ENCODE data around the gene SRSF3.

Gene SRSF3

DNA sequence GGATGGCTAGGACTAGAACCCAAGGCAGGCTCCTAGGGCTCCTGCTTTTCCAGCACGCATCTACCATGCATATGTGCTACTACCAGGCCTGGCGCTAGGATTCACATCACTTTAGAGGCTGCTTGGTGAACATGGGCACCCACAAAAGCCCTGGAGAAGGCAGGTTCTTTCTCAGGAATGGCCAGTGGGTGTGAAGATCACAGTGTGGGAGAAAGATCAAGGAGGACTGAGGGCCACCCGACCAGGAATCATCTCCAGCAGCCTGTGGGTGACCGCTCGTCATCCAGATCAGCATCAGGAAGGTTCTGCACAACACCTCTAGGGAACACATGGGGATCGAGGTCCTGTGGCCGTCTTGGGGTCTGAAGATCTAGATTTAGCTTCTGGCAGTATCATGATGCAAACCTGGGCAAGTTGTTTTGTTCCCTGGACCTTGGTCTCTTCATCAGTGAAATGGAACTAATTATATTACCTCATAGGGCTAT, 27.3 kb downstream of the SRSF3 start:
- H3K27ac ChIP-seq, result no peak overlapping the region
- H3K4me3 ChIP-seq, result no peak overlapping the region
- DNase-seq (ENCODE audit: low read depth, low spot score), result no peak
- H3K9me3 ChIP-seq (ENCODE audit: low read depth, low read length), result no peaks in the 10 kb centered on the region
- no peak overlapping the region for H3K9ac ChIP-seq (ENCODE audit: insufficient read length)
- H3K36me3 ChIP-seq (ENCODE audit: insufficient read depth, low read length), result no peaks in the 10 kb centered on the region
- TF ChIP-seq POLR2AphosphoS5 (IDR thresholded peaks at IDR 0.05; ENCODE audit: borderline replicate concordance, low read depth, low read length), result no peak

- Histone ChIP-seq H3K4me3 (no peak overlapping the region), H3K36me3 (ENCODE audit: insufficient read depth, low read length) (no peaks in the 10 kb centered on the region), H3K27ac (no peak overlapping the region), H3K9ac (ENCODE audit: insufficient read length) (no peak overlapping the region), H3K9me3 (ENCODE audit: low read depth, low read length) (no peaks in the 10 kb centered on the region)
- no peak for DNase-seq (ENCODE audit: low read depth, low spot score)
- TF ChIP-seq EZH2 (IDR thresholded peaks at IDR 0.05) (no peak), FOXP2 (optimal IDR thresholded peaks at IDR 0.05; ENCODE audit: control extremely low read depth, extremely low read length, insufficient read depth) (no peak), POLR2AphosphoS5 (IDR thresholded peaks at IDR 0.05; ENCODE audit: borderline replicate concordance, low read depth, low read length) (no peak)
Measured at GRCh38 chr6:36622901-36623546, 28.9 kb downstream of the SRSF3 start.

- Histone ChIP-seq H3K9me3 (ENCODE audit: low read depth, low read length) (no peaks in the 10 kb centered on the region), H3K27ac (no peak overlapping the region), H3K36me3 (ENCODE audit: insufficient read depth, low read length) (no peaks in the 10 kb centered on the region), H3K4me3 (no peak overlapping the region), H3K9ac (ENCODE audit: insufficient read length) (no peak overlapping the region)
- no peak for TF ChIP-seq EZH2 (IDR thresholded peaks at IDR 0.05)
- no peak for TF ChIP-seq FOXP2 (optimal IDR thresholded peaks at IDR 0.05; ENCODE audit: control extremely low read depth, extremely low read length, insufficient read depth)
- no peak for TF ChIP-seq POLR2AphosphoS5 (IDR thresholded peaks at IDR 0.05; ENCODE audit: borderline replicate concordance, low read depth, low read length)
- no peak for DNase-seq (ENCODE audit: low read depth, low spot score)
Measured at GRCh38 chr6:36623547-36624459, 29.6 kb downstream of the SRSF3 start.

DNA sequence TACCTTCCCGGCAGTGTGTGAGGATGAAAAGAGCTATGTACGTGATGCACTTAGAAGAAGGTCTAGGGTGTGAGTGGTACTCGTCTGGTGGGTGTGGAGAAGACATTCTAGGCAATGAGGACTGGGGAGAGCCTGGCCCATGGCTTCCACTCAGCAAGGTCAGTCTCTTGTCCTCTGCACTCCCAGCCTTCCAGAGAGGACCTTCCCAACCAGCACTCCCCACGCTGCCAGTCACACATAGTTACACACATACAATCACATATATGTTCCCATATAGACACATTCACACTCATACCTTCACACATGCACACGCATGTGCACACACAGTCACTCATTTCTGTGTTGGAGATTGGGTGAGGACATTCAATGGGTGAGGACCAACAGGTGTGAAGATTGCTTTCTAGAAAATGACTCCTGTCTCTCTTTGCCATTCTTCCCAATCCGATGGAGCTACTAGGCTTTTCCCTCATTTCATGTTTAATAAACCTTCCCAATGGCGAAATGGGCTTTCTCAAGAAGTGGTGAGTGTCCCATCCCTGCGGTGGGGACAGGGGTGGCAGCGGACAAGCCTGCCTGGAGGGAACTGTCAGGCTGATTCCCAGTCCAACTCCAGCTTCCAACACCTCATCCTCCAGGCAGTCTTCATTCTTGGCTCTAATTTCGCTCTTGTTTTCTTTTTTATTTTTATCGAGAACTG, 30.4 kb downstream of the SRSF3 start:
- Histone ChIP-seq H3K9ac (ENCODE audit: insufficient read length) (no peak overlapping the region), H3K9me3 (ENCODE audit: low read depth, low read length) (no peaks in the 10 kb centered on the region), H3K4me3 (no peak overlapping the region), H3K27ac (no peak overlapping the region), H3K36me3 (ENCODE audit: insufficient read depth, low read length) (no peaks in the 10 kb centered on the region)
- DNase-seq (ENCODE audit: low read depth, low spot score), result no peak
- TF ChIP-seq POLR2AphosphoS5 (IDR thresholded peaks at IDR 0.05; ENCODE audit: borderline replicate concordance, low read depth, low read length) (no peak), FOXP2 (optimal IDR thresholded peaks at IDR 0.05; ENCODE audit: control extremely low read depth, extremely low read length, insufficient read depth) (no peak), EZH2 (IDR thresholded peaks at IDR 0.05) (no peak)

DNA sequence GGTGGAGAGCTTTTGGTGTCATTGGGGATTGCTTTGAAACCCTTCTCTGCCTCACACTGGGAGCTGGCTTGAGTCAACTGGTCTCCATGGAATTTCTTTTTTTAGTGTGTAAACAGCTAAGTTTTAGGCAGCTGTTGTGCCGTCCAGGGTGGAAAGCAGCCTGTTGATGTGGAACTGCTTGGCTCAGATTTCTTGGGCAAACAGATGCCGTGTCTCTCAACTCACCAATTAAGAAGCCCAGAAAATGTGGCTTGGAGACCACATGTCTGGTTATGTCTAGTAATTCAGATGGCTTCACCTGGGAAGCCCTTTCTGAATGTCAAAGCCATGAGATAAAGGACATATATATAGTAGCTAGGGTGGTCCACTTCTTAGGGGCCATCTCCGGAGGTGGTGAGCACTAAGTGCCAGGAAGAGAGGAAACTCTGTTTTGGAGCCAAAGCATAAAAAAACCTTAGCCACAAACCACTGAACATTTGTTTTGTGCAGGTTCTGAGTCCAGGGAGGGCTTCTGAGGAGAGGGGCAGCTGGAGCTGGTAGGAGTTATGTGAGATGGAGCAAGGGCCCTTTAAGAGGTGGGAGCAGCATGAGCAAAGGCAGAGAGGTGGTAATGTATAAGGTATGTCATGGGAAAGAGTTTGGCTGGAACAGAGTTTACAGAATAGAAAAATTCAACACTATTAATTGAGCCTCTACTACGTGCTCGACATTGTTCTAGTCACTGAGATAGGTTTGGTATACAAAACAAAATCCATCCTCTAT, 31.2 kb downstream of the SRSF3 start:
- H3K9me3 ChIP-seq (ENCODE audit: low read depth, low read length), result no peaks in the 10 kb centered on the region
- no peaks in the 10 kb centered on the region for H3K36me3 ChIP-seq (ENCODE audit: insufficient read depth, low read length)
- H3K27ac ChIP-seq, result no peak overlapping the region
- DNase-seq (ENCODE audit: low read depth, low spot score), result no peak
- TF ChIP-seq FOXP2 (optimal IDR thresholded peaks at IDR 0.05; ENCODE audit: control extremely low read depth, extremely low read length, insufficient read depth), result no peak
- no peak for TF ChIP-seq POLR2AphosphoS5 (IDR thresholded peaks at IDR 0.05; ENCODE audit: borderline replicate concordance, low read depth, low read length)
- no peak for TF ChIP-seq EZH2 (IDR thresholded peaks at IDR 0.05)
- H3K4me3 ChIP-seq, result no peak overlapping the region
- H3K9ac ChIP-seq (ENCODE audit: insufficient read length), result no peak overlapping the region

GRCh38 chr6:36626636-36627035, 32.5 kb downstream of the SRSF3 start:
- no peak overlapping the region for H3K27ac ChIP-seq
- no peak for TF ChIP-seq EZH2 (IDR thresholded peaks at IDR 0.05)
- TF ChIP-seq POLR2AphosphoS5 (IDR thresholded peaks at IDR 0.05; ENCODE audit: borderline replicate concordance, low read depth, low read length), result no peak
- no peak for TF ChIP-seq FOXP2 (optimal IDR thresholded peaks at IDR 0.05; ENCODE audit: control extremely low read depth, extremely low read length, insufficient read depth)
- no peak overlapping the region for H3K4me3 ChIP-seq

GRCh38 chr6:36627141-36627540, 33.0 kb downstream of the SRSF3 start:
- no peak for TF ChIP-seq POLR2AphosphoS5 (IDR thresholded peaks at IDR 0.05; ENCODE audit: borderline replicate concordance, low read depth, low read length)
- TF ChIP-seq EZH2 (IDR thresholded peaks at IDR 0.05), result no peak
- no peak for TF ChIP-seq FOXP2 (optimal IDR thresholded peaks at IDR 0.05; ENCODE audit: control extremely low read depth, extremely low read length, insufficient read depth)
- Histone ChIP-seq H3K4me3 (no peak overlapping the region), H3K27ac (no peak overlapping the region), H3K9me3 (ENCODE audit: low read depth, low read length) (no peaks in the 10 kb centered on the region), H3K9ac (ENCODE audit: insufficient read length) (no peak overlapping the region), H3K36me3 (ENCODE audit: insufficient read depth, low read length) (no peaks in the 10 kb centered on the region)
- no peak for DNase-seq (ENCODE audit: low read depth, low spot score)

More at GRCh38 chr6:36626636-36627035, 32.5 kb downstream of the SRSF3 start:
- DNase-seq (ENCODE audit: low read depth, low spot score), result no peak
- H3K9me3 ChIP-seq (ENCODE audit: low read depth, low read length), result no peaks in the 10 kb centered on the region
- no peak overlapping the region for H3K9ac ChIP-seq (ENCODE audit: insufficient read length)
- H3K36me3 ChIP-seq (ENCODE audit: insufficient read depth, low read length), result no peaks in the 10 kb centered on the region
